Endothelial cell of umbilical vein (primary cell): ENCODE measurements around the gene LCOR. TPM values are rescaled to one million over a fixed set of nuclear protein-coding genes. Genes with fewer than 3 reads are reported as not detected.

Source experiments
- BruUV-seq: library from RNA; stranded (reverse); fragments of 400-500 nt; replicated peaks from 2 replicates; lab custom pipeline; 2021; lab: Mats Ljungman, UMichigan
- CTCF ChIA-PET: fragments of 300-600, 350-600 bp; sonication (Branson Sonifier 250); formaldehyde crosslinking; loops from one replicate; lab custom pipeline; 2021; ENCODE audit warnings: antibody characterized with exemption, inconsistent platforms; lab: Charles Lee
- POLR2A ChIA-PET: fragments of 300-600, 350-600 bp; sonication (Branson Sonifier 250); formaldehyde crosslinking; loops from one replicate; lab custom pipeline; 2021; ENCODE audit warnings: antibody characterized with exemption, inconsistent platforms; lab: Charles Lee
- DNase-seq: peaks from one replicate; pipeline ENCODE4 v3.0.0-alpha.2; 2011; ENCODE audit warnings: low read depth, low spot score
- FAIRE-seq: peaks from 2 replicates; lab custom pipeline; 2011; peaks lifted over from hg19 to GRCh38; lab: Jason Lieb, UNC
- H2AFZ ChIP-seq: 2 replicates; pipeline ENCODE4 v1.6.0; 2012; ENCODE audit warnings: low read depth, low read length, control low read depth, inconsistent platforms
- H3K27ac ChIP-seq: 2 replicates; pipeline ENCODE4 v1.5.1; 2011; ENCODE audit warnings: low read depth, mild to moderate bottlenecking, control low read depth, low read length, moderate library complexity; ENCODE audit not compliant: insufficient read depth
- H3K27me3 ChIP-seq, 2 experiments: 2 replicates each; pipeline versions ENCODE4 v1.6.0 to v1.6.1; 2011; ENCODE audit warnings: low read length in 2 of 2, mixed read lengths in 1 of 2; ENCODE audit not compliant: control insufficient read depth in 2 of 2, insufficient read depth in 2 of 2
- H3K36me3 ChIP-seq, 2 experiments: 2 replicates in 1 of 2; 3 replicates in 1 of 2; pipeline ENCODE4 v1.5.1; 2011; ENCODE audit warnings: low read length in 2 of 2, mild to moderate bottlenecking in 1 of 2, moderate library complexity in 1 of 2; ENCODE audit not compliant: control insufficient read depth in 2 of 2, insufficient read depth in 2 of 2; ENCODE audit errors: extremely low read depth in 1 of 2
- H3K4me1 ChIP-seq: 3 replicates; pipeline ENCODE4 v1.5.1; 2011; ENCODE audit warnings: mild to moderate bottlenecking, low read length; ENCODE audit not compliant: control insufficient read depth, insufficient read depth; ENCODE audit errors: extremely low read depth
- H3K4me2 ChIP-seq: 2 replicates; pipeline ENCODE4 v1.6.1; 2011; ENCODE audit warnings: low read length, control low read depth, mixed read lengths; ENCODE audit not compliant: insufficient read depth
- H3K4me3 ChIP-seq, 3 experiments: fragments of 200-600 bp in 1 of 3; sonication (generic), shearing (Covaris generic) in 1 of 3; replicated peaks in 1 of 3; 2 replicates each; pipeline ENCODE4 v1.5.1; 2011 to 2016; ENCODE audit warnings: control low read depth in 3 of 3, low read length in 3 of 3, mild to moderate bottlenecking in 2 of 3, inconsistent platforms in 1 of 3, low read depth in 1 of 3, moderate library complexity in 1 of 3; ENCODE audit not compliant: insufficient read depth in 1 of 3
- H3K79me2 ChIP-seq: 2 replicates; pipeline ENCODE4 v1.6.0; 2012; ENCODE audit warnings: low read length, inconsistent platforms; ENCODE audit not compliant: control insufficient read depth, insufficient read depth
- H3K9ac ChIP-seq: replicated peaks from 2 replicates; pipeline ENCODE3; 2011; ENCODE audit warnings: low read length, control low read depth; ENCODE audit not compliant: insufficient read depth; ENCODE audit errors: extremely low read depth
- H3K9me1 ChIP-seq: replicated peaks from 3 replicates; pipeline ENCODE4 v1.6.0; 2011; ENCODE audit warnings: mild to moderate bottlenecking, low read length; ENCODE audit not compliant: control insufficient read depth, insufficient read depth; ENCODE audit errors: extremely low read depth
- H3K9me3 ChIP-seq: replicated peaks from 2 replicates; pipeline ENCODE4 v1.5.1; 2012; ENCODE audit warnings: low read length, inconsistent platforms; ENCODE audit not compliant: control insufficient read depth, insufficient read depth
- H4K20me1 ChIP-seq: replicated peaks from 2 replicates; pipeline ENCODE3; 2011; ENCODE audit warnings: mild to moderate bottlenecking, low read length; ENCODE audit not compliant: control insufficient read depth, insufficient read depth; ENCODE audit errors: extremely low read depth
- EZH2 ChIP-seq: IDR thresholded peaks from 2 replicates; pipeline ENCODE4 v1.6.1; 2012; ENCODE audit warnings: borderline replicate concordance, low read depth, mild to moderate bottlenecking, moderate library complexity, low read length, inconsistent platforms; ENCODE audit not compliant: severe bottlenecking
- FOS ChIP-seq: IDR thresholded peaks from 2 replicates; pipeline ENCODE4 v1.6.1; 2011; ENCODE audit warnings: mild to moderate bottlenecking, low read length, moderate library complexity, borderline replicate concordance; ENCODE audit not compliant: insufficient read depth
- GATA2 ChIP-seq: IDR thresholded peaks from 2 replicates; pipeline ENCODE4 v1.7.0; 2011; ENCODE audit warnings: low read depth, mild to moderate bottlenecking, moderate library complexity, mixed read lengths, low read length; ENCODE audit not compliant: insufficient read length, insufficient read depth
- JUN ChIP-seq: IDR thresholded peaks from 2 replicates; pipeline ENCODE4 v1.6.1; 2011; ENCODE audit warnings: borderline replicate concordance, low read depth; ENCODE audit not compliant: insufficient read length, insufficient read depth
- MYC ChIP-seq: IDR thresholded peaks from one replicate; pipeline ENCODE4 v1.6.1; 2011; ENCODE audit warnings: mild to moderate bottlenecking, low read depth, low read length
- POLR2A ChIP-seq: IDR thresholded peaks from 2 replicates; pipeline ENCODE4 v1.6.1; 2012; ENCODE audit warnings: low read depth, mild to moderate bottlenecking, control low read depth, low read length
- POLR2AphosphoS5 ChIP-seq: IDR thresholded peaks from 2 replicates; pipeline ENCODE4 v1.6.1; 2012; ENCODE audit warnings: low read depth, mild to moderate bottlenecking, control low read depth, low read length, moderate library complexity; ENCODE audit not compliant: insufficient read depth
- dilution Hi-C: fragments of 300-500 bp; cut with MboI; formaldehyde crosslinking; loops from one replicate; pipeline ENCODE4 v1.15.0; 2019; ENCODE audit warnings: low sequenced_read_pairs; ENCODE audit not compliant: extremely low pct_ligation_motif_present
- intact Hi-C: fragments of 100-400 bp; cut with micrococcal nuclease; formaldehyde crosslinking; loops from one replicate; pipeline ENCODE4 v1.10.0; 2022
- polyA plus RNA-seq, 4 experiments: library from polyadenylated mRNA; depleted of rRNA in 3 of 4; stranded (reverse) in 3 of 4; unstranded in 1 of 4; fragments of >200 nt; gene quantifications; 2 replicates each; pipeline versions ENCODE4 v1.2.1 to v1.2.3, GENCODE V29; 2011 to 2012; ENCODE audit warnings: missing spikeins in 1 of 4
- total RNA-seq: library from RNA; stranded (reverse); gene quantifications from 2 replicates; pipeline ENCODE4 v1.2.3, GENCODE V29; 2021
- TF ChIP-seq, protein P1 (sequence below): IDR thresholded peaks from 2 replicates; pipeline ENCODE4 v1.6.1; 2011; ENCODE audit not compliant: insufficient read depth, insufficient read length
- TF ChIP-seq, protein P2 (sequence below), 2 donors: IDR thresholded peaks; 1 replicate in 1 of 2; 2 replicates in 1 of 2; pipeline ENCODE4 v1.5.1; 2011; ENCODE audit warnings: low read length in 2 of 2, mild to moderate bottlenecking in 2 of 2, moderate library complexity in 2 of 2, control low read depth in 1 of 2, inconsistent platforms in 1 of 2, low read depth in 1 of 2; ENCODE audit not compliant: insufficient read depth in 1 of 2; ENCODE audit errors: extremely low read depth in 1 of 2

LCOR gene
- total and polyA plus RNA-seq, 2 donors (not counting 3 experiments of a cell fraction or from before 2014, with no cell fraction given), result 11.6 to 39.0 TPM

DNA sequence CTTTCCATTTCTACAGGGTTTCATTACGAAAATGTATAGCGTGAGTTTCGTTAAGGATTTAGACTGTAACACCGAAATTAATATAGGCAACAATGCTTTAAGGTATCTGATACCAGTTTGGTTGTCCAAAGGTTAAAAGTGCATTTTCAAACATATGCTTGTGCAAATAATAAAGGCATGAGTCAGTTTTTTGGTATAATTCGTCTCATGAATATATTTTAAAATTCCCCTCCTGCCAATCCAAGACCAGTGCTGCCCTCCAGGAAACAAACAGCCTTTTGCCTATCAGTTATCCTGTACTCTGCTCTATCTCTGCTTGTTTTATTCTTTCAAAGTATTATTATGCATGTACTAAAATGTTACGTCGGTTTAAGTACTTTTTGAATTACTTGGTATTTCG, 2.0 kb downstream of the LCOR start:
- Histone ChIP-seq H3K9me1 (no peaks in the 10 kb centered on the region), H3K36me3 (no peaks in the 10 kb centered on the region), H3K4me2 (peak overlapping the region; percentile 66), H2AFZ (no peak overlapping the region), H3K27me3 (no peaks in the 10 kb centered on the region), H3K79me2 (peaks cover 63% of the 10 kb centered on the region), H4K20me1 (peaks cover 27% of the 10 kb centered on the region), H3K9me3 (no peaks in the 10 kb centered on the region), H3K4me1 (peaks cover 24% of the 10 kb centered on the region), H3K9ac (peak overlapping the region; percentile 63), H3K4me3 (peak overlapping the region in 2 of 3 experiments; percentile 59 to 69), H3K27ac (no peak overlapping the region)
- dilution Hi-C loops, result no loop called here
- FAIRE-seq, result peak; percentile 68
- BruUV-seq, result TSS peak; percentile 21
- no peak for DNase-seq
- ChIA-PET POLR2A (no interaction called here), CTCF (interaction anchor here (2.3 to 2.5 kb wide), 2 partner anchors 190 to 191 kb away, joined by 6 to 10 read pairs; no protein-coding TSS in a partner anchor)
- TF ChIP-seq EZH2, result no peak
- TF ChIP-seq MYC, result no peak
- no peak for TF ChIP-seq POLR2AphosphoS5
- no peak for TF ChIP-seq FOS
- TF ChIP-seq, protein P1, sequence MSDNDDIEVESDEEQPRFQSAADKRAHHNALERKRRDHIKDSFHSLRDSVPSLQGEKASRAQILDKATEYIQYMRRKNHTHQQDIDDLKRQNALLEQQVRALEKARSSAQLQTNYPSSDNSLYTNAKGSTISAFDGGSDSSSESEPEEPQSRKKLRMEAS, result no peak
- TF ChIP-seq POLR2A, result no peak
- TF ChIP-seq, protein P2, sequence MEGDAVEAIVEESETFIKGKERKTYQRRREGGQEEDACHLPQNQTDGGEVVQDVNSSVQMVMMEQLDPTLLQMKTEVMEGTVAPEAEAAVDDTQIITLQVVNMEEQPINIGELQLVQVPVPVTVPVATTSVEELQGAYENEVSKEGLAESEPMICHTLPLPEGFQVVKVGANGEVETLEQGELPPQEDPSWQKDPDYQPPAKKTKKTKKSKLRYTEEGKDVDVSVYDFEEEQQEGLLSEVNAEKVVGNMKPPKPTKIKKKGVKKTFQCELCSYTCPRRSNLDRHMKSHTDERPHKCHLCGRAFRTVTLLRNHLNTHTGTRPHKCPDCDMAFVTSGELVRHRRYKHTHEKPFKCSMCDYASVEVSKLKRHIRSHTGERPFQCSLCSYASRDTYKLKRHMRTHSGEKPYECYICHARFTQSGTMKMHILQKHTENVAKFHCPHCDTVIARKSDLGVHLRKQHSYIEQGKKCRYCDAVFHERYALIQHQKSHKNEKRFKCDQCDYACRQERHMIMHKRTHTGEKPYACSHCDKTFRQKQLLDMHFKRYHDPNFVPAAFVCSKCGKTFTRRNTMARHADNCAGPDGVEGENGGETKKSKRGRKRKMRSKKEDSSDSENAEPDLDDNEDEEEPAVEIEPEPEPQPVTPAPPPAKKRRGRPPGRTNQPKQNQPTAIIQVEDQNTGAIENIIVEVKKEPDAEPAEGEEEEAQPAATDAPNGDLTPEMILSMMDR (IDR thresholded peaks at IDR 0.05; ENCODE audit: extremely low read depth in 1 of 2, insufficient read depth in 1 of 2, low read depth in 1 of 2, low read length in 2 of 2), result no peak
- no peak for TF ChIP-seq JUN
- no peak for TF ChIP-seq GATA2
- intact Hi-C loops, result loop anchor here (5.0 to 10.0 kb wide), 3 partner anchors 78 to 381 kb away; partner anchors contain the start of gene TLL2
